HG03520 (cell line): ENCODE results near the gene FSD2.
"Not testable (repeated sequence)": the region's sequence is repeated elsewhere in the genome, so short reads cannot be mapped to it uniquely, and the experiment has no call there.

Experiments used
- ATAC-seq: cut with Tn5 transposase; IDR thresholded peaks from one replicate; pipeline ENCODE4 v1.9.1; 2021; ENCODE audit warnings: mild to moderate bottlenecking, moderate library complexity; ENCODE audit not compliant: unreplicated experiment

Gene FSD2

DNA sequence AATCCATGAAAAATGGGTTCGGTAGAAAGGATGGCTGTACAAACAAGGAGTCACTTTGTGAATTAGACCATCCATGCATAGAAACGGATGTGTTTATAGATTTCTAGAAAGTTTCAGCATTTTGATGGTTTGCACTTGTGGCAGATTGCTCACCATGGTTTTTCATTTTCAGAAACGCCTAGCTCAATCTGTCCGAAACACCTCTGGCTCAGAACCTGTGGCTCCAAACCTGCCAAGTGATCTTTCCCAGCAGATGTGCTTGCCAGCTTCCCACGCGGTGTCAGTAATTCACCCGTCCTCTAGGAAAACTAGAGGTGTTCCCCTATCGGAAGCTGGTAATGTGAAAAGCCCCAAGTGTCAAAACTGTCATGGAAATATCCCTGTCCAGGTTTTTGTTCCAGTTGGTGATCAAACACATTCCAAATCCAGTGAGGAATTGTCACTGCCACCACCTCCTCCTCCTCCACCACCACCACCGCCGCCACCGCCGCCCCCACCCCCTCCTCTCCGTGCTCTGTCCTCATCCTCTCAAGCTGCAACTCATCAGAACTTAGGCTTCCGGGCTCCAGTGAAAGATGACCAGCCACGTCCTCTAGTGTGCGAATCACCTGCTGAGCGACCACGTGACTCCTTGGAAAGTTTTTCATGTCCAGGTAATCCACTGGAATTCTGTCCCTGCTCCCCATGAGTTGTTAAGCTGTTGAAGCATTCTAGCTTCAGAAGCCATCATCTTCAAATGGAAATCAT, 24.7 kb upstream of the FSD2 start:
- no peak for ATAC-seq

- no peak for ATAC-seq
Observed at GRCh38 chr15:82829234-82829633, 23.4 kb upstream of the FSD2 start.

GRCh38 chr15:82828075-82828474, 22.2 kb upstream of the FSD2 start:
- no peak for ATAC-seq

DNA sequence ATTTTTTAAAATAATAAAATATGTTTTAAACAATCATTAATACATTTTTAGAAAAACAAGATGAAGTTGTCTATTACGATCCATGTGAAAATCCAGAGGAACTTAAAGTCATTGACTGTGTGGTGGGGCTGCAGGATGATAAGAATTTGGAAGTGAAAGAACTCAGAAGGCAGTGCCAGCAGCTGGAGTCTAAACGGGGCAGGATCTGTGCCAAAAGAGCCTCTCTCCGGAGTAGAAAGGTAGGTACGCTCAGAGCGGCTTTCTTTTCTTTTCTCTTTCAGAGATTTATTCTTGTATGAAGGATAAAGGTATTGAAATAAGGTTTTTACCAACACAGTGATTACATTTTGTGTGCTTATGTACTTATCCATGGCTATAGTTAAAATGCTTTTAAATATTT, 17.2 kb upstream of the FSD2 start:
- no peak for ATAC-seq

GRCh38 chr15:82821851-82822250, 16.0 kb upstream of the FSD2 start:
- not testable (repeated sequence) for ATAC-seq

GRCh38 chr15:82821396-82821795, 15.5 kb upstream of the FSD2 start:
- not testable (repeated sequence) for ATAC-seq

DNA sequence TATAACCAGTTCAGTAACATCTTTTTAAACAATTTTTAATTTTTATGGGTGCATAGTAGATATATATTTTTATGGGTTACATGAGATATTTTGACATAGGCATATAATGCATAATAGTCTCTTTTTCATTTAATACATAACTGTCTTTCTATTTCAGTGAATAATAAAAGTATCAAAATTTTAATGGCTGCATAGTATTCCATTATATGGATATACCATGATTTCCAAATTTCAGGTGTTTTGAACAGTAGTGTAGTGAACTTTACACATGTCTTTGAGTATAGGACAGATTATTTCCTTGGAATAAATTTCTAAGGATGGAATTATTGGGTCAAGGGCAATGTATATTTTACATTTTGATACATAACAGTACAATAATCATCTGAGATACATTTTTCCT, 14.3 kb upstream of the FSD2 start:
- no peak for ATAC-seq

GRCh38 chr15:82812994-82813393, 7.1 kb upstream of the FSD2 start:
- no peak for ATAC-seq

GRCh38 chr15:82810890-82811426, 5.1 kb upstream of the FSD2 start:
- no peak for ATAC-seq

- peak; percentile 8 for ATAC-seq
Observed at GRCh38 chr15:82810061-82810889, 4.4 kb upstream of the FSD2 start.

DNA sequence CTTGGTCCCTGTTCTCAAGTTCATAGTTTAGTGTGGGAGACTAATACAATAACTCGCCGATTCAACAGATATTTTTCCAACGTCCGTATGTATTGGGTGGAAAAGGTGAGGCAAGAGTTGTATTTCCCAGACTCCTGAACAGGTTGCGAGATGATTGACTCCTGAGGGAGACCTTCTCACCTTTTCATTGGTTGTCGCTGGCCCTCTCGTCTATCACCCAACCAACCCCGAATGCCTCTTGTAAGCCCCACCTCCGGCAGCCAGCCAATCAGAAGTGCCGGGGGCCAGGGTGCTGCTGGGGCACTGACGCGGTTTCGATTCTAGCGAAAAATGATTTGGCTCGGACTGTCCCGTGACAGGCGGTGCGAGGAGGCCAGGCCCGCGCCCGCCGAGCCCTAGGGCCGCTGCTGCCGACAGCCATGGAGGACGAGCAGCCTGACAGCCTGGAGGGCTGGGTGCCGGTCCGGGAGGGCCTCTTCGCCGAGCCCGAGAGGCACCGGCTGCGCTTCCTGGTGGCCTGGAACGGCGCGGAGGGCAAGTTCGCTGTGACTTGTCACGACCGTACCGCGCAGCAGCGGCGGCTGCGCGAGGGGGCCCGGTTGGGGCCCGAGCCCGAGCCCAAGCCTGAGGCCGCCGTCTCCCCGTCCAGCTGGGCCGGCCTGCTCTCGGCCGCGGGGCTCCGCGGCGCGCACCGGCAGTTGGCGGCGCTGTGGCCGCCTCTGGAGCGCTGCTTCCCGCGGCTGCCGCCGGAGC, 3.6 kb upstream of the FSD2 start, which contains the start of gene WHAMM:
TSS of gene WHAMM (plus strand) at position 321 of the 753 bp plus-strand sequence. CDS start at position 420, 99 bp downstream.
- ATAC-seq, result peak; percentile 81

DNA sequence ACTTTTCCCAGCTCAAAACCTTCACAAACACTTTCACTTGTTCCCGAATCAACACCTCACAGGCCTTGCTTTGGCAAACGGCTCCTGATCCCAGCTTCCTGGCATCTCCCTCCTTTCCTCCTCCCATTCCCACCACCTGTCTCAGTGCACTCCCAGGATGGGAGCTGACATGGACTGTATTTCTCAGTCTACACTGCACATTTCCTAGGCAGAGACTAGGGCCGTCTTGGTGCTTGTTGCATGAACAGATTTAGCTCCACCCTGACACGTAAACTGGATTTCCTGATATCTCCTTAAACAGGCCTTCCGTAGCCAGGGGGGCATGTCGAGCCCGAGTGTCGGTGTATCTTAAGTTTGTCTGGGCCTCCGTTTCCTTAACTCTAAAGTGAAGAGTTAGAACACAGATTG, 2.8 kb upstream of the FSD2 start:
- ATAC-seq, result no peak

- ATAC-seq, result no peak
Observed at GRCh38 chr15:82807920-82808633, 2.2 kb upstream of the FSD2 start.

DNA sequence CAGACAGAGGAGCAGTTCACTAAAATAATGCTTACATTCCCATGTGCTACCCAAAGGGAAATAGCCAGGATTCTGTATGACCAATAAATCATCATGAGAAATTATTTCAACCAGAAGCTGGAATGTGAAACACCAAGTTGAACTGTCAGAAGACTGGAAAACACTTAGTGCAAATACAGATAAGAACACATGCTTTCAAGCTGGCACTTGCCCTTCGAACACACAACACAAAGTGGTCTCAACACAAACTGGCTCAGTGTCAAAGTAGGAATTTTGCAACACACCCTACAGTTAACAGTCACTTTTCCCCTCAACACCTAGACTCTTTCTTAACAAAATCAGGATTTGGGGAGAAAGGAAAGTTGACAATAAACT, 1.3 kb downstream of the FSD2 start:
- ATAC-seq, result no peak

- ATAC-seq, result no peak
Observed at GRCh38 chr15:82803793-82804574, 1.9 kb downstream of the FSD2 start.

DNA sequence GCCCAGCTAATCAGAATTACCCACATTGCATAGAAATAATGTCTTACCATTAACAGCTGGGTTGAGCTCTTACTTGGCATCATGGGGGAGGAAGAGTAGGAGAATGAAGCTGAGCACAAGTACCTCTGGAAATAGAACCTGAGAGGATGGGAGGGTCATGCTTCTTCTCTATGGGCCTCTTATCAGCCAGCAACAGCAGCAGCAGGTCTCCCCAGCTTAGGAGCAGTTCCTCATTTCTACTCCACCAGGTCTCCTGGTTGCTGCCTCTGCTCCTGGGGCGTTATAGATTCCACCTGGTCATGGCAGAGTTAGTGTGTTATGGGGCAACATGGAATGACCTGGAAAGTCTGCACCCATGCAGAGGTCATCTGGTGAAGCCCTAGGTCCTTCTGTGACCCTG, 3.4 kb downstream of the FSD2 start:
- ATAC-seq, result no peak

GRCh38 chr15:82799183-82799841, 6.6 kb downstream of the FSD2 start:
- no peak for ATAC-seq

- no peak for ATAC-seq
Observed at GRCh38 chr15:82798531-82799166, 7.2 kb downstream of the FSD2 start.

DNA sequence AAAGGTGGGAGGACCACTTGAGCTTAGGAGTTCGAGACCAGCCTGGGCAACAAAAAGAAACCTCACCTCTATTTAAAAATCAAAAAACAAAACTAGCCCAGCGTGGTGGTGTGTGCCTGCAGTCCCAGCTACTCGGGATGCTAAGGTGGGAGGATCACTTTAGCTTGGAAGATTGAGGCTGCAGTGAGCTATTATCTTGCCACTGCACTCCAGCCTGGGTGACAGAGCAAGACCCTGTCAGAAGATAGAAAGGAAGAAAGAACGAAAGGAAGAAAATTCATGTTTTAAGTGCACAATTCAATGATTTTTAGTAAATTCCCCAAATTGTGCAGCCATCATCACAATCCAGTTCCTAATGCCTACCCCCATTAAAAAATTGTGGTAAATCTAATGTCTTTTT, 7.8 kb downstream of the FSD2 start:
- ATAC-seq, result no peak
